SK-N-MC (cell line): ENCODE data around the gene NPTN.

ENCODE experiments used
- DNase-seq: peaks from one replicate; pipeline ENCODE4 v3.0.0-alpha.2; 2011; ENCODE audit warnings: low read depth, low spot score
- H3K27ac ChIP-seq: fragments of 200-600 bp; sonication (generic); 2 replicates; pipeline ENCODE4 v1.5.1; 2016; ENCODE audit warnings: mixed run types
- H3K36me3 ChIP-seq: fragments of 200-600 bp; sonication (generic); 2 replicates; pipeline ENCODE4 v1.6.1; 2017; ENCODE audit warnings: antibody characterized with exemption, low read length, mixed read lengths; ENCODE audit not compliant: insufficient read depth
- H3K4me3 ChIP-seq: fragments of 200-600 bp; sonication (generic); 2 replicates; pipeline ENCODE4 v1.5.1; 2016
- H3K9ac ChIP-seq: fragments of 200-600 bp; sonication (generic); 2 replicates; pipeline ENCODE4 v1.8.0; 2017; ENCODE audit warnings: mixed run types, mixed read lengths; ENCODE audit not compliant: insufficient read length
- H3K9me3 ChIP-seq: fragments of 200-600 bp; sonication (generic); 2 replicates; pipeline ENCODE4 v1.6.1; 2017; ENCODE audit warnings: low read depth, mild to moderate bottlenecking, antibody characterized with exemption, low read length, moderate library complexity, mixed read lengths
- EZH2 ChIP-seq: fragments of 200-600 bp; sonication (generic); IDR thresholded peaks from one replicate; pipeline ENCODE4 v1.6.1; 2017; ENCODE audit warnings: antibody characterized with exemption
- FOXP2 ChIP-seq: optimal IDR thresholded peaks from 2 replicates; pipeline ENCODE3; 2011; ENCODE audit warnings: mild to moderate bottlenecking, moderate library complexity; ENCODE audit not compliant: insufficient read depth; ENCODE audit errors: extremely low read length, control extremely low read depth
- POLR2AphosphoS5 ChIP-seq: IDR thresholded peaks from 2 replicates; pipeline ENCODE4 v1.6.1; 2012; ENCODE audit warnings: mild to moderate bottlenecking, low read depth, low read length, borderline replicate concordance

Gene NPTN

DNA sequence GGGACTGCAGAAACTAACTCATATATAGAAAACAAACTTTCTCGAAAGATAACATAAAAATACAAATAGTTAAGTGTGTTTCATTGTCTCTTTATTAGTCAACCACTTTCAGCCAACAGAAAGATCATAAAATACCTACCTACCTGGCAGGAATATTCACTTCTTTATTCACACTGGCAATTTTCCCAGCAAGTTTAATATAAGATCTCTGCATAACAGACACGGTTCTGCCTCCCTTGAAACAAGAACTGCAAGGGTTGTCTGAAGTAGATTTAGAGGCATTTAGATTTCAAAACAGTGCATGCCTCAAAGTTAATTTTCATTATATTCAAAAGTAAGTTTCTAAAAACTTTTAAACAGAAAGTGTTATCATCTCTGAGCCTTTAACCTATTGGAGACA is 7.1 kb downstream of the NPTN start:
- H3K27ac ChIP-seq = no peak overlapping the region
- DNase-seq = no peak
- H3K4me3 ChIP-seq = no peak overlapping the region
- H3K9ac ChIP-seq = no peak overlapping the region
- H3K9me3 ChIP-seq = no peaks in the 10 kb centered on the region
- H3K36me3 ChIP-seq = no peaks in the 10 kb centered on the region
- no peak for TF ChIP-seq EZH2
- no peak for TF ChIP-seq POLR2AphosphoS5
- no peak for TF ChIP-seq FOXP2

DNA sequence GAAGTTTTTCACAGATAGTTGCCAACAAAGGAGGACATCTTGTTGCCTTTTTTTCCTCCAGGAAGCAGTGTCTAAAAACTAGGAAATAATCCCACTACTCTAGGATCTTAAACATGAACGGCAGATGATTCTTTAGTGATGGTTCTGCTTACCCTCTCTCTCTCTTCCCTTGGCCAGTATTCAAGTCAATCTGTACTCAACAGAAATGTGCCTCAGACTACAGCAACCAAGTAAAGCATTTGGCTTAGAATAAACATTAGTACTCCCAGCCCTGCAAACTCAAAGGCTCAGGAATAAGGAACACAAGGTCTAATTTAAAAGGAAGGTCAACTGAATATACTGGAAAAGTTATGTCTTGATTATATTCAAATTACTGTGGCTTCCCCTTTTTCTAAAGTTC is 8.7 kb downstream of the NPTN start:
- no peak overlapping the region for H3K4me3 ChIP-seq
- no peaks in the 10 kb centered on the region for H3K9me3 ChIP-seq
- TF ChIP-seq POLR2AphosphoS5 (no peak), EZH2 (no peak), FOXP2 (no peak)
- H3K27ac ChIP-seq = no peak overlapping the region
- H3K36me3 ChIP-seq = no peaks in the 10 kb centered on the region
- no peak for DNase-seq
- H3K9ac ChIP-seq = no peak overlapping the region

DNA sequence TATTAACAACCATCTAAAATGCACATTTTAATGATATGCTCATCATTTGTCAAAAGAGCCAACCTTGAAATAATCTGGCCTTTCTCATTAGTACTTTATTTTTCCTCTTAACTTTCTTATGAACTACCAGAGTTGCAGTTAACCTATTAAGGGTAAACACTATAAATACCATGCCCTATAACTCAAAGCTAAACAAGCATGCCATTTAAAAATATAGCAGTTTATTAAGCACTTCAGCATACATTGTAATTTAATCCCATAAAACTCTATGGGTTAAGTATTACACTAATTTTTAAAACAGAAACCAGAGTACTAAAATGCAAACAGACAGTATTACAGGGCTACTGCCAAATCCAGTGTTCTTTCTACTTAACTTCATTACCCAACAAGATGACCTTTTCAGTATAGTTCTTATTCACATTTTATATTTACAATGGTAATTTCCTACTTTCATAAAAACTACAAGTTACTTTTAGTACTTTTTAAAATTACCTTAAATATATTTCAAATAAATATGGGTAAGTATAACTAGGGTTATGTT is 11.8 kb downstream of the NPTN start:
- Histone ChIP-seq H3K9ac (no peak overlapping the region), H3K9me3 (no peaks in the 10 kb centered on the region), H3K36me3 (no peaks in the 10 kb centered on the region), H3K4me3 (no peak overlapping the region), H3K27ac (no peak overlapping the region)
- no peak for DNase-seq
- TF ChIP-seq FOXP2 (no peak), POLR2AphosphoS5 (no peak), EZH2 (no peak)

DNA sequence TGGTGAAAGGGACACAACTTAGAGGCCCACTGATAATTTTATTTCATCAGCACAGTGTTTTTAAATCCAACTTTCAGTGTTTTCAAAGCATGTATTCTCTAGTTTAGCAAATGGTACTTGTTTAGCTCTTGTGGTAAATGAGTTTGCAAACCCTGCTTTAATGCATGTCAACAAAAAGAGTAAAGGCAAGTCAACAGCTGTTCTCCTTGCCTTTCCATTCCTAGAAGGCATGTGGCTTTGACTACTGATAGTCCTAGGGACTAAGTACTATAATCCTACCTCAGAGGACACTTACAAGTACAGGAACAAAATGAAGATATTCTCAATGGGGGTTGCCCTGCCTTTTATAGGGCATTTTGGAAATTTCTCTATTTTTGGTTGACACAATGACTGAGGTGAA is 13.1 kb downstream of the NPTN start:
- no peak for DNase-seq
- Histone ChIP-seq H3K27ac (no peak overlapping the region), H3K36me3 (no peaks in the 10 kb centered on the region), H3K9me3 (no peaks in the 10 kb centered on the region), H3K4me3 (no peak overlapping the region), H3K9ac (no peak overlapping the region)
- TF ChIP-seq FOXP2 = no peak

DNA sequence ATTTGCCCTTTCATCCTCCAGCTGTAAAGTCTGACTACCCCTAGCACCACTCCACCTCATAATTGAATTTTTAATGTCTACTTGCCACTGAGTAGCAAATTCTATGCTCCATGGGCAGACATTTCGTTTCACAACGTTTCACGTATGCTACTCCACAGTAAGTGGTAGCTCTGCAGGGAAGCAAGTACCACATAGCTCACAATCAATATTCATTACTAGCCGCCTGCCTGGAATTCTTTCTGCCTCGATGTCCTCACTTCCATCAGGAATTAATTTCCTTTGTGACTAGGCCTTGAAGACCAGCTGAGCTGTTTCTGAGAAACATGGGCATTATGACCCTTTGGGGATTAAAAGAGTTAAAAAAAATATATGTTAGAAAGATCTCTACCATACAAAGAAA is 15.3 kb downstream of the NPTN start:
- Histone ChIP-seq H3K36me3 (no peaks in the 10 kb centered on the region), H3K9ac (no peak overlapping the region), H3K9me3 (no peaks in the 10 kb centered on the region), H3K27ac (peak overlapping the region; percentile 68; the same call in 1 of the 2 replicates), H3K4me3 (peak overlapping the region; percentile 48)
- TF ChIP-seq POLR2AphosphoS5 = no peak
- TF ChIP-seq FOXP2 = no peak
- no peak for DNase-seq

DNA sequence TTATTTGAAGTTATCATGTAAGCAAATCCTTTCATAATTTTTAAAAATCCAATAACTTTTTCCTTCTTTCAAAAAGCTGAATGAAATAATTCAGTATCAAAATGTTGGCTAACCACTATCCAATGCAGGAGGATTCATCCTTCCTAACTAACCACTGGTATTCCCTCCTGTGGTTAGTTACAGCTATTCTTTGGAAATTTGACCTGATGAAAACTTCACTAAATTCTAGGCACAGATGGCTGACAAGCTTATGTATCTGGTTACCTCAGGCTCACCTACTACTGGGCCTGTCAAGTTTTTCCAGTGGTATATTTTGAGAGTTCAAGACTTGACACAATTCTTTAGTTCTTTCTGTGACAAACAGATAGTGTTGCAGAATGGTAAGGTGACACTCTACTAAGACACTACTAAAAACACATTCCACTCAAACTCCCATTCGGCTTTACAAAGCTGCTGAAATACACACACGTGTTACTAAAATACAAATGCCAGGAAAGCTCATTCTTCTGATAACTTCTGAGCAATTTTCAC is 15.8 kb downstream of the NPTN start:
- no peak for TF ChIP-seq POLR2AphosphoS5
- TF ChIP-seq EZH2 = no peak
- TF ChIP-seq FOXP2 = no peak
- Histone ChIP-seq H3K27ac (0 out of 2 replicates have a peak overlapping the region, but pooled peaks have one; percentile 68), H3K9me3 (no peaks in the 10 kb centered on the region), H3K9ac (no peak overlapping the region), H3K36me3 (no peaks in the 10 kb centered on the region), H3K4me3 (0 out of 2 replicates have a peak overlapping the region, but pooled peaks have one; percentile 48)
- DNase-seq = no peak

DNA sequence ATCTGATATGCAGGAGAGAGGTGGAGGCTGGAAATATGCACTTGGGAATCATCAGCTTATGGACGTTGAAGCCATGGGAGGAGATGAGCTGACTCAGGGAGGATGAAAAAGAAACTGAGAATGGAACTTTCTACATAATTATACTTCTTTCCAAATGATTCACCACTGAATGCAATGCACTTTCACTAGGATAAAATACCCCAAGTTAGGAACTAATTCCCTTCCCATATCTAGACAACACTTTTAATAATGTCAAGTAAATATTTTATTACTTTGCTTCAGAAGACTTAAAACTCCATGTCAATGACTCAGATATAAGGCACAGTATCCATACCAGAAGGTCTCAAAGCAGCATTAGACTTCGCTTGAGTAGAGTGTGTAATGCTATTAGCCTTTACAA is 24.2 kb downstream of the NPTN start:
- DNase-seq = no peak
- TF ChIP-seq POLR2AphosphoS5 (no peak), EZH2 (no peak), FOXP2 (no peak)
- H3K36me3 ChIP-seq = no peaks in the 10 kb centered on the region
- H3K9me3 ChIP-seq = no peaks in the 10 kb centered on the region
- H3K9ac ChIP-seq = no peak overlapping the region
- no peak overlapping the region for H3K4me3 ChIP-seq
- H3K27ac ChIP-seq = no peak overlapping the region

DNA sequence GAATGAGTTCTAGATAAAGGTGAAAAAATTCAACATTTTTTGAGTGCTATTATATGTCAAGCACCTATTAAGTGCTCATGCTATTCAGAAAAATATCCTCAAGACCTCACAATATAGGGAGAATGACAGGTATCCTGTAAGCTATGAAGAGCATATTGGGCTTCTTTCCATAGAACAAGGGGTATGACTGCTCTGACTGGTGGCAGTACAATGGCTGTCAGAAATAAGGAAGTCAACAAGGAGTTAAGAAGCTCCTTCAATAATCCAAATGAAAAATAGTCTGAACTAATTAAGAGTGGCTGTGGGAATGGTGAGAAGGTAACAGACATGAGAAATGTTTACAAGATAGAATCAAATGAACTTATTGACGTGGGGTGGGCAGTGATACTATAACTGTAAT is 24.7 kb downstream of the NPTN start:
- Histone ChIP-seq H3K4me3 (no peak overlapping the region), H3K9me3 (no peaks in the 10 kb centered on the region), H3K27ac (no peak overlapping the region), H3K36me3 (no peaks in the 10 kb centered on the region), H3K9ac (no peak overlapping the region)
- TF ChIP-seq EZH2 (no peak), POLR2AphosphoS5 (no peak), FOXP2 (no peak)
- DNase-seq = no peak

DNA sequence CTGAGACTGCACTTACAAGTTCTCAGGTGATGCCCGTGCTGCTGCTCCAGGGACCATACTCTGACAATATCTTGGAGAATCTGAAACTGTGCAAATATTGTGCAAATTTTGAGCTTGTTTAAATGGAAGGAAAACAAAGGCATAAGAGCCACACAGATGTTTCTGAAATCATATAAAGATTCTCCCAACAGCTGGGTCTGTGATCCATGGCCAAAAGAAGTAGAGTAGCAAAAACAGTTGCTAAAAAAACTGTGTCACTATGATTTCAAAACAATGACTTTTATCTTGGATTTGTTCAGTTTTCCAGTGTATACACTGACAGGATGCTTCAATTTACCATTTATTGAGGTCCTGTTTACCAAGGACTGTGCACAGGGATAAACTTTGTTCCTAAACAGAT is 25.3 kb downstream of the NPTN start:
- H3K27ac ChIP-seq = no peak overlapping the region
- H3K36me3 ChIP-seq = no peaks in the 10 kb centered on the region
- DNase-seq = no peak
- no peaks in the 10 kb centered on the region for H3K9me3 ChIP-seq
- H3K9ac ChIP-seq = no peak overlapping the region
- no peak for TF ChIP-seq EZH2
- TF ChIP-seq POLR2AphosphoS5 = no peak
- TF ChIP-seq FOXP2 = no peak
- no peak overlapping the region for H3K4me3 ChIP-seq

DNA sequence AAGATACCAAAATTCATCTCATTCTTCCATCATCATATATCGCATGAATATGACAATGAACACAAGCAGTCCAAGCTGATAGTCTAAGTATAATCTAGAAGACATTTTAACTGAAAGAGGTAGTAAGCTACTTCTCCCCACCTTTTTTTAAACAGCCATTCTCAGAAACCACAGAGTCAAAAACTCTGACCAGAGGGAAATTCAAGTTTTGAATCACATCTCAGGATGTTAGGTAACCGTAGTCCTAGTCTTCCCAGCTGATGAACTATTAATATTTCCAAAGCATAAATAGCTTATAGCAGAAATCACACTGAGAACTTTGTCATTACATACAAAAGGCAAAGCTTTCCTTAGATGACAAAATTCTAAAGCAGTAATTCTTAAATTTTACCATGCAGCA is 25.8 kb downstream of the NPTN start:
- no peak for DNase-seq
- no peak overlapping the region for H3K9ac ChIP-seq
- TF ChIP-seq FOXP2 = no peak
- TF ChIP-seq POLR2AphosphoS5 = no peak
- no peak for TF ChIP-seq EZH2
- no peaks in the 10 kb centered on the region for H3K9me3 ChIP-seq
- no peak overlapping the region for H3K27ac ChIP-seq
- no peak overlapping the region for H3K4me3 ChIP-seq
- H3K36me3 ChIP-seq = no peaks in the 10 kb centered on the region
